Pancreas (tissue), 10 donors: ENCODE data around the gene SSR3. TPM values are rescaled to one million over a fixed set of nuclear protein-coding genes. Genes with fewer than 3 reads are reported as not detected.

Source experiments
- ATAC-seq, 4 donors: fragments of 200-7000 bp; cut with Tn5 transposase; one replicate each; pipeline versions ENCODE4 v1.8.0 to v1.9.1; 2020; ENCODE audit warnings: mild to moderate bottlenecking in 4 of 4, moderate library complexity in 4 of 4
- DNase-seq, 6 donors: peaks; one replicate each; pipeline ENCODE4 v3.0.0-alpha.2; 2020
- FAIRE-seq: peaks from 2 replicates; lab custom pipeline; 2012; peaks lifted over from hg19 to GRCh38; lab: Jason Lieb, UNC
- H3K27ac ChIP-seq, 4 donors: fragments of 200-600 bp; sonication (generic); 1 replicate in 3 of 4; 2 replicates in 1 of 4; pipeline versions ENCODE4 v1.5.0 to v1.8.0; 2020
- H3K27me3 ChIP-seq, 4 donors: fragments of 200-600 bp; one replicate each; pipeline ENCODE4 v1.8.0; 2021
- H3K36me3 ChIP-seq, 3 donors: fragments of 200-600 bp; sonication (generic) in 1 of 3; one replicate each; pipeline versions ENCODE4 v1.5.0 to v1.8.0; 2020 to 2021
- H3K4me1 ChIP-seq, 3 donors: fragments of 200-600 bp; one replicate each; pipeline ENCODE4 v1.8.0; 2021
- H3K4me3 ChIP-seq, 4 donors: fragments of 200-600 bp; sonication (generic) in 2 of 4; one replicate each; pipeline versions ENCODE4 v1.5.0 to v1.8.0; 2020 to 2021
- H3K9me3 ChIP-seq, 4 donors: fragments of 200-600 bp; one replicate each; pipeline ENCODE4 v1.8.0; 2021
- CTCF ChIP-seq, 4 donors: fragments of 200-600 bp; sonication (generic) in 3 of 4; IDR thresholded peaks; one replicate each; pipeline versions ENCODE4 v1.5.0 to v1.8.0; 2021; ENCODE audit warnings: antibody characterized with exemption in 4 of 4
- WGBS, 2 donors: extraction: QIAGEN DNeasy Blood & Tissue Kit; methylation state at CpG; one replicate each; pipeline ENCODE4 v1.1.7; 2013; 5-methylcytosine and 5-hydroxymethylcytosine counted together
- intact Hi-C, 3 donors: fragments of 100-400 bp; cut with DNase I; formaldehyde crosslinking; loops; one replicate each; pipeline versions ENCODE4 v1.11.1 to v1.14.2; 2022
- polyA plus RNA-seq, 2 donors: library from polyadenylated mRNA; stranded (reverse); fragments of 200-250 nt; gene quantifications; one replicate each; pipeline ENCODE4 v1.2.3, GENCODE V29; 2013
- total RNA-seq, 6 donors: library from RNA; stranded (reverse); fragmentation: NEBNext Ultra II Directional in 4 of 6; extraction: Animal tissue kit (Norgen Biotek cat#: 25700) in 4 of 6; gene quantifications; one replicate each; pipeline versions ENCODE4 v1.2.1 to v1.2.4, GENCODE V29; 2021 to 2023
- donor health status: healthy with polysubstance abuse.
- donor health status: DM: no; HTN: no; CAD: no; lungs with moderate emphysema.
- donor health status: DM: no; HTN: no; CAD: no.
- donor health status: control.
- donor health status: control.
- donor health status: Bipolar disorder and iron deficiency.
- donor health status: DM: yes; HTN: yes; CAD: no.
- donor health status: DM: no; HTN: no; CAD: no.
- donor health status: DM: no; HTN: no; CAD: no.
- donor health status: DM: yes; HTN: yes; CAD: no.

SSR3 gene
- total and polyA plus RNA-seq, 8 donors: 91.5 to 251 (median 169) TPM

DNA sequence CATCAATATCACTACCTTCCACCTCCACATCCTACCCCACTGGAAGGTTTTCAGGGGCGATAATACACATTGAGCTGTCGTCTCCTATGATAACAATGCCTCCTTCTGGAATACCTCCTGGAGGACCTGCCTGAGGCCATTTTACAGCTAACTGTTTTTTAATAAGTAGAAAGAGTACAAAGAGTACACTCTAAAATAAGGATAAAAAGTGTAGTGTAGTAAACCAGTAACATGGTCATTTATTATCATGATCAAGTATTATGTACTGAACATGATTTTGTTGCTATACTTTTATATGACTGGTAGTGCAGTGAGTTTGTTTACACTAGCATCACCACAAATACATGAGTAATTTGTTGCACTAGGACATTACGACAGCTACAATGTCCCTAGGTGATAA, 46.6 kb upstream of the SSR3 start:
- WGBS, 2 donors: 68 to 71% methylated on average over 3 of the region's 3 CpGs
- FAIRE-seq: no peak
- no peaks in the 10 kb centered on the region for H3K9me3 ChIP-seq
- H3K4me1 ChIP-seq: peaks cover 0 to 7% (median 3%) of the 10 kb centered on the region in 3 donors
- no peak overlapping the region for H3K4me3 ChIP-seq
- H3K36me3 ChIP-seq: no peaks in the 10 kb centered on the region
- H3K27ac ChIP-seq: no peak overlapping the region
- ATAC-seq: no peak
- intact Hi-C loops: no loop called here
- TF ChIP-seq CTCF (IDR thresholded peaks at IDR 0.05): no peak
- H3K27me3 ChIP-seq: no peaks in the 10 kb centered on the region
- no peak for DNase-seq

GRCh38 chr3:156600834-156601233, 45.9 kb upstream of the SSR3 start:
- no peaks in the 10 kb centered on the region for H3K9me3 ChIP-seq
- no peak overlapping the region for H3K27ac ChIP-seq
- TF ChIP-seq CTCF (IDR thresholded peaks at IDR 0.05): no peak
- no peaks in the 10 kb centered on the region for H3K36me3 ChIP-seq
- DNase-seq (no peak), FAIRE-seq (no peak), ATAC-seq (no peak)
- no peaks in the 10 kb centered on the region for H3K27me3 ChIP-seq
- H3K4me3 ChIP-seq: no peak overlapping the region
- intact Hi-C loops: no loop called here
- peaks cover 0 to 5% (median 3%) of the 10 kb centered on the region in 3 donors for H3K4me1 ChIP-seq
- WGBS, 2 donors: 85 to 91% methylated on average over 4 of the region's 4 CpGs

DNA sequence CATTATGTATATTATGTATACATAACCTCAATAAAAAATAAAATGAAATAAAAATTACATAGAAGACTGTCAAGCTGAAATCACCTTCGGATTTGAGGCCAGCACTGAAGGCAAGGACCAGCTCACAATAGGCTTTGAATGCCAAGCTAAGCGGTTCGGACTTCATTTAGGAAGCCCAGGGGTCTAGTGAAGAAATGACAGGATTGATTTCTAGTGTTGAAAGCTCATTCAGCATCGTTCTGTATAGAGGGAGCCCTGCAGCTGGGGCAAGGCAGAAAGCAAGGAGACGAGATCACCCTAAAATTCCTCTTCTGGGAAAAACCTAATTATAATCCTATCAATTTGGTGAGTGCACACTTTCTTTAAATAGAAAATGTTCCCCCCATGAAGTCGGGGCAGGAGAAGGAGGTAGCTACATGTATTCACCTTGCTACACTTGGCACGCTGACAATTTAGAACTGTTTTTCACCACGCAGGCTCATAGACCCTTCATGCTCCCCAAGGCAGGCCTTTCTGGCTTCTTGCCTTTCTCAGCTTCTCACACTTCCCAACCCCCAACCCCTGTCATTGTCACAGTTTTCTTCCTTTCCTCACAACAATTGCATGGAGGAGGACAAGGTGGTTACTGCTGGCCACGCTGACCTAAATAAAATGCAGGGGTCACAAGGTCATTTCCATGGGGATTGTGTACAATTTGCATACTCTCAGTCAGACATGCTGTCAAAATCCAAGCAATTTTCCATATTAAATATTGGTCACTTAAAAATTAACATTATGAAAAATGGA, 44.4 kb upstream of the SSR3 start:
- no peak overlapping the region for H3K27ac ChIP-seq
- no peak overlapping the region for H3K4me3 ChIP-seq
- no peaks in the 10 kb centered on the region for H3K27me3 ChIP-seq
- FAIRE-seq: no peak
- no peak for ATAC-seq
- no peaks in the 10 kb centered on the region for H3K9me3 ChIP-seq
- H3K36me3 ChIP-seq: no peaks in the 10 kb centered on the region
- peaks cover 0 to 8% (median 2%) of the 10 kb centered on the region in 3 donors for H3K4me1 ChIP-seq
- intact Hi-C loops: no loop called here
- WGBS, 2 donors: 82 to 84% methylated on average over 9 of the region's 9 CpGs
- no peak for DNase-seq
- TF ChIP-seq CTCF (IDR thresholded peaks at IDR 0.05): no peak

- Histone ChIP-seq H3K4me1 (peaks cover 0 to 14% (median 3%) of the 10 kb centered on the region in 3 donors), H3K36me3 (no peaks in the 10 kb centered on the region), H3K27me3 (no peaks in the 10 kb centered on the region), H3K4me3 (no peak overlapping the region), H3K27ac (no peak overlapping the region), H3K9me3 (no peaks in the 10 kb centered on the region)
- ATAC-seq (no peak), DNase-seq (no peak), FAIRE-seq (no peak)
- WGBS, 2 donors: 90 to 94% methylated on average over 6 of the region's 6 CpGs
- intact Hi-C loops: no loop called here
- no peak for TF ChIP-seq CTCF (IDR thresholded peaks at IDR 0.05)
Observed at GRCh38 chr3:156598413-156598812, 43.5 kb upstream of the SSR3 start.

DNA sequence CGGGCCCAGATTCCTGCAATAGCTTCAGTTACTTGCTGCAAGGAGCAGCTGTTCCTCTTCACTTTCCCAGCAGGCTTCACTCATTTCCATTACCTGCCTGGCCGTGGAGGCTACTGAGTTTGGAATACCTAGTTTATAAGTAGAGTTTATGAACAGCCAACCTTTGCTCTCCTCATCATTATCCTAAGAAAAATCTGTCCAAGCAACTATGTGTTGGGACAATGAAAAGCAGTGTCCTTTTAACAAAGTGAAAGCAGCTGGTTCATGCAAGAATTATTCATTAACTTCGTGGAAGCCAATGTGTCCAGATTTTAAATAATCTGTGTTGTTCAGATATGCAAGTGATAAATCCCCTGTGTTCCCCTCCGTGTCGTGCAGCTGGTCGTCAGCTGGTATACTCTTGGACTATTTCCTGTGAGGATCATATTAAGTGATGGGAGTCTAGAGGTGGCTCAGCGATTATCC, 39.3 kb upstream of the SSR3 start:
- H3K27me3 ChIP-seq: no peaks in the 10 kb centered on the region
- intact Hi-C loops: no loop called here
- peak overlapping the region in 2 of 4 donors; percentile 5 to 33 for H3K4me3 ChIP-seq
- peak overlapping the region in 3 of 4 donors; percentile 28 to 69 (median 53) for H3K27ac ChIP-seq
- TF ChIP-seq CTCF (IDR thresholded peaks at IDR 0.05): no peak
- no peaks in the 10 kb centered on the region for H3K36me3 ChIP-seq
- DNase-seq (peak in 4 of 6 donors; percentile 6 to 21 (median 19)), FAIRE-seq (no peak), ATAC-seq (peak; percentile 70 to 88 (median 80))
- WGBS, 2 donors: 8 to 9% methylated on average over 7 of the region's 7 CpGs
- no peaks in the 10 kb centered on the region for H3K9me3 ChIP-seq
- peaks cover 0 to 17% (median 6%) of the 10 kb centered on the region in 3 donors for H3K4me1 ChIP-seq
